Common myeloid progenitor, CD34-positive (primary cell): ENCODE data around the gene C1orf52.

ENCODE experiments used
- CTCF ChIA-PET: fragments of 350-600 bp; sonication (Branson Sonifier 250); formaldehyde crosslinking; loops from one replicate; lab custom pipeline; 2021; ENCODE audit warnings: antibody characterized with exemption; lab: Charles Lee
- POLR2A ChIA-PET: fragments of 350-600 bp; sonication (Branson Sonifier 250); formaldehyde crosslinking; loops from one replicate; lab custom pipeline; 2021; ENCODE audit warnings: antibody characterized with exemption; lab: Charles Lee
- DNase-seq, 3 donors: peaks; one replicate each; pipeline versions ENCODE4 v3.0.0 to v3.0.0-alpha.2; 2013
- H3K27ac ChIP-seq, 2 experiments: 1 replicate in 1 of 2; 2 replicates in 1 of 2; pipeline ENCODE4 v1.7.0; 2013; ENCODE audit warnings: inconsistent platforms in 2 of 2, low read length in 2 of 2, mild to moderate bottlenecking in 2 of 2, low read depth in 1 of 2, moderate library complexity in 1 of 2; ENCODE audit not compliant: severe bottlenecking in 2 of 2, insufficient read depth in 1 of 2, poor library complexity in 1 of 2
- H3K27me3 ChIP-seq, 5 experiments: replicated peaks in 2 of 5; 1 replicate in 3 of 5; 2 replicates in 2 of 5; pipeline versions ENCODE4 v1.6.1 to v1.7.0; 2013; ENCODE audit warnings: low read length in 4 of 5, mild to moderate bottlenecking in 2 of 5, moderate library complexity in 2 of 5, inconsistent platforms in 1 of 5; ENCODE audit not compliant: insufficient read depth in 5 of 5, control insufficient read depth in 4 of 5
- H3K36me3 ChIP-seq, 4 experiments: 1 replicate in 2 of 4; 2 replicates in 2 of 4; pipeline versions ENCODE4 v1.6.1 to v1.7.0; 2013; ENCODE audit warnings: low read length in 3 of 4, control low read depth in 1 of 4, mild to moderate bottlenecking in 1 of 4; ENCODE audit not compliant: control insufficient read depth in 4 of 4, insufficient read depth in 4 of 4
- H3K4me1 ChIP-seq, 4 experiments: 1 replicate in 3 of 4; 2 replicates in 1 of 4; pipeline versions ENCODE4 v1.6.1 to v1.7.1; 2013; ENCODE audit warnings: low read length in 3 of 4, mild to moderate bottlenecking in 3 of 4, control low read depth in 1 of 4, inconsistent platforms in 1 of 4, moderate library complexity in 1 of 4; ENCODE audit not compliant: control insufficient read depth in 4 of 4, insufficient read depth in 4 of 4; ENCODE audit errors: control extremely low read depth in 1 of 4
- H3K4me3 ChIP-seq, 7 experiments: 1 replicate in 4 of 7; 2 replicates in 3 of 7; pipeline versions ENCODE4 v1.5.1 to v1.7.0; 2013; ENCODE audit warnings: mild to moderate bottlenecking in 7 of 7, low read length in 6 of 7, moderate library complexity in 6 of 7, inconsistent platforms in 2 of 7, low read depth in 2 of 7, control low read depth in 1 of 7; ENCODE audit not compliant: insufficient read depth in 4 of 7, control insufficient read depth in 1 of 7; ENCODE audit errors: extremely low read depth in 1 of 7
- H3K9me3 ChIP-seq, 5 experiments: 1 replicate in 4 of 5; 2 replicates in 1 of 5; pipeline versions ENCODE4 v1.6.1 to v1.7.1; 2013; ENCODE audit warnings: low read length in 4 of 5, mild to moderate bottlenecking in 2 of 5, inconsistent platforms in 1 of 5, low read depth in 1 of 5, moderate library complexity in 1 of 5; ENCODE audit not compliant: control insufficient read depth in 4 of 5, insufficient read depth in 2 of 5; ENCODE audit errors: control extremely low read depth in 1 of 5
- WGBS: methylation state at CpG from one replicate; pipeline ENCODE4 v1.1.5; 2013; ENCODE audit not compliant: insufficient coverage; 5-methylcytosine and 5-hydroxymethylcytosine counted together

Gene C1orf52

GRCh38 chr1:85201340-85202091 is 57.9 kb downstream of the C1orf52 start:
- WGBS = 0% methylated on average over 75 of the region's 81 CpGs
- POLR2A ChIA-PET = interaction anchor here (0.6 to 2.1 kb wide), 3 partner anchors 10 to 74 kb away, joined by 3 to 4 read pairs (median 3); partner anchors contain the start of genes BCL10 and C1orf52

DNA sequence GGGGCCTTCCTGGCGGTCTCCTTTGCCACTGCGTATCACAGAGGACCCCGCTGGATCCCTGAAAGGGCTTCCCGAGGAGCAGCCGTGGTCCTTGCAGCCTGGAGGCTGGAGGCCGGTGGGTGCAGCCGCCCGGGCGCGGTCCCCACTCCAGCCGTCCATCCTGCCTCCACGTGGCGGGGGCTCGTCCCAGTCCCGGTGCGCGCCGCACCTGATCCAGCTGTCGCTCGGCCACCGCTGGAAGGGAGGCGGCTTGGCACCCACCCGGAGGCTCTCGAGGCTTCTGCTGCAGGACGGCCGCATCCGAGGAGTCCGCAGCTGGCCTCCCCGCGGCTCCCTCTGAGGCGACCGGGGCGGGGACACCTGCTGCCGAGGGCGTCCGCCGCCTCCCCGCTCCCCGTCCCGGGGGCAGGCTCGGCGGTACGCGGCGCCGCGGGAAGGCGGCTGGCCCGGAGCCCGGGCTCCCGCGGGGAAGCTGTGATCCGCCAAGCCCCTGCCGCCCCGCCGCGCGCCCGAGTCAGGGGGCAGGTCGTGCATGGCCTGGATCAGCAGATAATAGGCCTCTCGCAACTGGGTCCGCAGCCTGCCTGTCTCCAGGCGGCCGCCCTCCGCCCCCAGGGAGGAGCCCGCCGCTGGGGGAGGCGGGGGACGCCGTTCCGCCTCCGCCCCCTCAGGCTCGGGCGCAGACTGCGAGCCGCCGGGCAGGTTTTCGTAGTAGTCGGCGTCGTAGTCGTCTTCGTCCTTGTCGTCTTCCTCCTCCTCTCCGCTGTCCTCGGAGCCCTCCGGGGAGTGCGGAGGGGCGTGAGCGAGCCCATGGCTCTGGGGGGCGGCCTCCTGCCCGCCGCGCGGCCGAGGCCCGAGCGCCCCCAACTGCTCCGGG is 58.8 kb downstream of the C1orf52 start, which contains the start of gene SYDE2:
Gene SYDE2 (minus strand): TSS at position 554 of the 877 bp plus-strand sequence. CDS start 20 bp downstream, at position 534.
- ChIA-PET CTCF (interaction anchor here (0.7 to 1.2 kb wide), 2 partner anchors 58 to 76 kb away, joined by 3 to 4 read pairs; no protein-coding TSS in a partner anchor), POLR2A (interaction anchor here (0.9 to 2.1 kb wide), 3 partner anchors 11 to 75 kb away, joined by 3 to 4 read pairs (median 3); partner anchors contain the start of genes BCL10 and C1orf52)
- Histone ChIP-seq H3K9me3 (no peaks in the 10 kb centered on the region), H3K27ac (peak within 1 kb of the TSS in 1 of 2 experiments; percentile 84), H3K4me1 (peaks cover 4 to 24% (median 19%) of the 10 kb centered on the region in 4 experiments), H3K27me3 (peaks cover 0 to 7% (median 0%) of the 10 kb centered on the region in 5 experiments), H3K4me3 (peak within 1 kb of the TSS; percentile 32 to 96 (median 86)), H3K36me3 (no peaks in the 10 kb centered on the region)
- DNase-seq = peak; percentile 81 to 93 (median 89)
- WGBS = under 1% methylated on average over 84 of the region's 99 CpGs

More at GRCh38 chr1:85201340-85202091, 57.9 kb downstream of the C1orf52 start:
- H3K27me3 ChIP-seq = peaks cover 0 to 7% (median 0%) of the 10 kb centered on the region in 5 experiments
- no peaks in the 10 kb centered on the region for H3K9me3 ChIP-seq
- peak overlapping the region; percentile 32 to 96 (median 86) for H3K4me3 ChIP-seq
- CTCF ChIA-PET = interaction anchor here (1.3 kb wide), 1 partner anchor 53 kb away, joined by 3 read pairs; no protein-coding TSS in a partner anchor
- H3K27ac ChIP-seq = peak overlapping the region in 1 of 2 experiments; percentile 84
- no peaks in the 10 kb centered on the region for H3K36me3 ChIP-seq
- peaks cover 4 to 24% (median 19%) of the 10 kb centered on the region in 4 experiments for H3K4me1 ChIP-seq
- DNase-seq = peak; percentile 65 to 90 (median 83)
